Osteoblast (primary cell): ENCODE data around the gene SLC22A5. TPM values are rescaled to one million over a fixed set of nuclear protein-coding genes. Genes with fewer than 3 reads are reported as not detected.

Source experiments
- DNase-seq: peaks from one replicate; pipeline ENCODE4 v3.0.0; 2011; ENCODE audit warnings: low spot score, mixed read lengths; ENCODE audit not compliant: insufficient read length; ENCODE audit errors: missing footprints
- H2AFZ ChIP-seq: 2 replicates; pipeline ENCODE4 v1.6.0; 2011; ENCODE audit warnings: mild to moderate bottlenecking, low read length
- H3K27ac ChIP-seq: 2 replicates; pipeline ENCODE4 v1.5.1; 2011; ENCODE audit warnings: mild to moderate bottlenecking, low read depth, low read length, moderate library complexity
- H3K27me3 ChIP-seq: 2 replicates; pipeline ENCODE4 v1.6.0; 2012; ENCODE audit warnings: mild to moderate bottlenecking, control low read depth, inconsistent platforms, low read length, moderate library complexity; ENCODE audit not compliant: insufficient read depth
- H3K36me3 ChIP-seq: 2 replicates; pipeline ENCODE4 v1.5.1; 2011; ENCODE audit warnings: mild to moderate bottlenecking, low read length, control low read depth, moderate library complexity; ENCODE audit not compliant: insufficient read depth
- H3K4me1 ChIP-seq: 2 replicates; pipeline ENCODE4 v1.5.1; 2011; ENCODE audit warnings: mild to moderate bottlenecking, low read length, control low read depth, moderate library complexity; ENCODE audit not compliant: insufficient read depth
- H3K4me2 ChIP-seq: 2 replicates; pipeline ENCODE4 v1.6.0; 2011; ENCODE audit warnings: mild to moderate bottlenecking, low read length; ENCODE audit not compliant: insufficient read depth
- H3K4me3 ChIP-seq: fragments of 200-600 bp; sonication (generic); 3 replicates; pipeline ENCODE4 v1.5.1; 2012; ENCODE audit warnings: mild to moderate bottlenecking, low read length, inconsistent platforms; ENCODE audit not compliant: insufficient read depth
- H3K79me2 ChIP-seq: 2 replicates; pipeline ENCODE4 v1.6.0; 2012; ENCODE audit warnings: mild to moderate bottlenecking, low read length, control low read depth, inconsistent platforms; ENCODE audit not compliant: insufficient read depth
- H3K9me3 ChIP-seq: 2 replicates; pipeline ENCODE4 v1.5.1; 2011; ENCODE audit warnings: low read depth, low read length, control low read depth
- H4K20me1 ChIP-seq: 2 replicates; pipeline ENCODE4 v1.6.0; 2012; ENCODE audit warnings: mild to moderate bottlenecking, low read length, control low read depth; ENCODE audit not compliant: insufficient read depth
- total RNA-seq: library from RNA; depleted of rRNA; stranded (reverse); fragments of >200 nt; gene quantifications from 2 replicates; pipeline ENCODE4 v1.2.3, GENCODE V29; 2012
- TF ChIP-seq, protein P1 (sequence below): IDR thresholded peaks from 2 replicates; pipeline ENCODE4 v1.5.1; 2011; ENCODE audit warnings: mild to moderate bottlenecking, low read depth, low read length, moderate library complexity; ENCODE audit errors: extremely low read depth

The SLC22A5 gene
- total RNA-seq, 1 donor, result 5.4 TPM

DNA sequence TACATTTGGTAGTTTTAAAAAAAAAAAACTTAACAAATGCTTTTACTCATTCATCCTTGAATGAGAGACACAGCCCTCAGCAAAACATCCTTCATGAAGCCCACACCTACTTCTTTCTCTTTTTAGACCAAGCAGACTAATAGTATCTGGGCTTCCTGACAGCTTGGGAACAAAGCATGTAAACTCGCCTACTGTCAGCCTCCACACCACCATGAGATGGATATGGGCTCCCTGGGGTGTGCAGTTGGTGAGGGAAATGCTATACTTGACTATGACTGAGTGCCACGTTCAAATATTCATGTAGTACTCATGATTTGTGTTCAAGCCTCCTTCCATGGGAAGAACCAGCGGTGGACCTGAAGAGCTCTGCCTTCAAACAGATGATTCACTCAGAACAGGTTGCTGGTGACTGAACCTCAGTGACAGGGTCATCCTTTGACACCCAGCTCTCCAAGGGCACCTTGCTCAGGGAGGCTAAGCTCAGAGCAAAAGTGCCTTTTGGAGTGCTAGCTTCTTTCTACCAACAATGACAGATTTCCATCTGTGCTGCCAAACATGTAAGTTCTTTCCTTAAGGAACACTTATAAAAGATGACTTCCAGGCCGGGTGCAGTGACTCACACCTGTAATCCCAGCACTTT lies 36.8 kb downstream of the SLC22A5 start:
- TF ChIP-seq, protein P1, sequence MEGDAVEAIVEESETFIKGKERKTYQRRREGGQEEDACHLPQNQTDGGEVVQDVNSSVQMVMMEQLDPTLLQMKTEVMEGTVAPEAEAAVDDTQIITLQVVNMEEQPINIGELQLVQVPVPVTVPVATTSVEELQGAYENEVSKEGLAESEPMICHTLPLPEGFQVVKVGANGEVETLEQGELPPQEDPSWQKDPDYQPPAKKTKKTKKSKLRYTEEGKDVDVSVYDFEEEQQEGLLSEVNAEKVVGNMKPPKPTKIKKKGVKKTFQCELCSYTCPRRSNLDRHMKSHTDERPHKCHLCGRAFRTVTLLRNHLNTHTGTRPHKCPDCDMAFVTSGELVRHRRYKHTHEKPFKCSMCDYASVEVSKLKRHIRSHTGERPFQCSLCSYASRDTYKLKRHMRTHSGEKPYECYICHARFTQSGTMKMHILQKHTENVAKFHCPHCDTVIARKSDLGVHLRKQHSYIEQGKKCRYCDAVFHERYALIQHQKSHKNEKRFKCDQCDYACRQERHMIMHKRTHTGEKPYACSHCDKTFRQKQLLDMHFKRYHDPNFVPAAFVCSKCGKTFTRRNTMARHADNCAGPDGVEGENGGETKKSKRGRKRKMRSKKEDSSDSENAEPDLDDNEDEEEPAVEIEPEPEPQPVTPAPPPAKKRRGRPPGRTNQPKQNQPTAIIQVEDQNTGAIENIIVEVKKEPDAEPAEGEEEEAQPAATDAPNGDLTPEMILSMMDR, result no peak
- H3K79me2 ChIP-seq, result peaks cover 17% of the 10 kb centered on the region
- no peak overlapping the region for H2AFZ ChIP-seq
- H4K20me1 ChIP-seq, result no peaks in the 10 kb centered on the region
- H3K27me3 ChIP-seq, result no peaks in the 10 kb centered on the region
- peaks cover 14% of the 10 kb centered on the region for H3K4me1 ChIP-seq
- H3K9me3 ChIP-seq, result no peaks in the 10 kb centered on the region
- DNase-seq, result no peak
- H3K36me3 ChIP-seq, result no peaks in the 10 kb centered on the region
- no peak overlapping the region for H3K27ac ChIP-seq
- H3K4me2 ChIP-seq, result no peak overlapping the region
- no peak overlapping the region for H3K4me3 ChIP-seq

DNA sequence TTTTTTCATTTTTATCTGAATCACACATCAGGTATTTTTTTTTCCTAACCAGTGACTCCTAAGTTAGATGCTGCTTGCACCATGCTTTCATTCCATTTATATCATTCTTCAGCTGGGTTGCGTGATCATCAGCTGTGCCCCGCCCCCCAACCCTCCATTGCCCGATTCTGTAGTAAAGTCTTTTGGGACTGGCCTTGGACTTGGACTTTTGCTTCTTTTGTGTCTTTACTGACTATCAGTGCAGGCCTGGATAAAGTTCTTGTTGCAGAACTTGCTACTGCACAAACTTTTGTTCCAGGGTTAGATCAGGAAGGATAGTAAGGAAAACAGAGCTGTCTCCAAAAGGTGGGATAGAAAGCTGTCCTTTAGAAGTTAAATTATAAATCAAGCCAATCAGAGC lies 38.5 kb downstream of the SLC22A5 start:
- Histone ChIP-seq H3K79me2 (peaks cover 28% of the 10 kb centered on the region), H3K27me3 (no peaks in the 10 kb centered on the region), H3K4me1 (peaks cover 31% of the 10 kb centered on the region), H3K4me3 (no peak overlapping the region), H3K4me2 (no peak overlapping the region), H3K36me3 (no peaks in the 10 kb centered on the region), H3K27ac (no peak overlapping the region), H4K20me1 (no peaks in the 10 kb centered on the region), H2AFZ (no peak overlapping the region), H3K9me3 (no peaks in the 10 kb centered on the region)
- TF ChIP-seq, protein P1, result no peak
- no peak for DNase-seq

DNA sequence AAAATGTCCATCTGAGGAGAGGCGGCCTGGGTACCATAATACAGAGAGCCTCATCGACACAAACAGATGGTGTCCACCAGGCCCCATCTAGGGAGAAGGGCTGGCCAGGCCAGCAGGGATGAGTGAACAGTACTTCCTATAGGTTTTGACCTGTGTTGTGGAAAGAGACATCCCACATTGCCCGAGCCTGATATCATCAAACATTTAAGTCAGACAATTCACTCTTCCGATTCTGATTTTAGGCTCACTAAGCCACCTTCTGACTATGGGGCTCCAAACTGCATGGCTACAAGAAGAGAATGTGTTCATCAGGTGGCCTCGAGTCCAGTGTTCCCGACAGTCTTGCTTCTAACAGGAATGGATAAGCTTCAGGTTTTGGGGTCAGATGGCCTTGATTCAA lies 38.9 kb downstream of the SLC22A5 start:
- DNase-seq, result no peak
- peaks cover 31% of the 10 kb centered on the region for H3K4me1 ChIP-seq
- no peaks in the 10 kb centered on the region for H3K27me3 ChIP-seq
- TF ChIP-seq, protein P1, result no peak
- peaks cover 28% of the 10 kb centered on the region for H3K79me2 ChIP-seq
- H4K20me1 ChIP-seq, result no peaks in the 10 kb centered on the region
- H3K4me2 ChIP-seq, result no peak overlapping the region
- H3K4me3 ChIP-seq, result no peak overlapping the region
- no peak overlapping the region for H3K27ac ChIP-seq
- no peaks in the 10 kb centered on the region for H3K36me3 ChIP-seq
- H3K9me3 ChIP-seq, result no peaks in the 10 kb centered on the region
- no peak overlapping the region for H2AFZ ChIP-seq

DNA sequence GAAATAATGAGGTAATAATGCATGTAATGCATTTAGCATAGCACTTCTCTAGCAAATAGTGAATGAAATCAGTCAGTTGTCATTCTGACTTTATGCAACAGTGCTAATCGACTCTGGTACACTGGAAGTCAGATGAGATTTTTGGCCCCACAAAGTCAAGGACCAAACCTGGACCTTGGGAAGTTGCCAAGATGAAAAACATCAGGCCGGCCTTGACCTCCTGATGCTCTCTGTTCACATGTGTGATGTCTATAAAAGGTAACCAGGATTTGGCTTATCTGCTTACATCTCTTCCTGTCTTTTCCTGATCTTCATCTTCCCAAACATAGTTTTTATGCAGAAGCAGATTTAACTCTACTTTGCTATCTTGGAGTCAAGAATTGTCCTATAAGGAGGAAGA lies 39.5 kb downstream of the SLC22A5 start:
- Histone ChIP-seq H3K27ac (no peak overlapping the region), H3K36me3 (no peaks in the 10 kb centered on the region), H3K9me3 (no peaks in the 10 kb centered on the region), H4K20me1 (no peaks in the 10 kb centered on the region), H2AFZ (no peak overlapping the region), H3K27me3 (no peaks in the 10 kb centered on the region), H3K4me3 (no peak overlapping the region), H3K4me2 (no peak overlapping the region), H3K79me2 (peaks cover 28% of the 10 kb centered on the region), H3K4me1 (peaks cover 35% of the 10 kb centered on the region)
- TF ChIP-seq, protein P1, result no peak
- DNase-seq, result no peak
